SH-SY5Y (cell line): ENCODE data around the gene CPXM1.

Experiments used
- GATA2 ChIP-seq: IDR thresholded peaks from 2 replicates; pipeline ENCODE4 v1.6.1; 2011; ENCODE audit warnings: mild to moderate bottlenecking, low read depth, low read length
- GATA3 ChIP-seq: IDR thresholded peaks from 2 replicates; pipeline ENCODE4 v1.6.1; 2011; ENCODE audit warnings: low read depth, mild to moderate bottlenecking, low read length, moderate library complexity

DNA sequence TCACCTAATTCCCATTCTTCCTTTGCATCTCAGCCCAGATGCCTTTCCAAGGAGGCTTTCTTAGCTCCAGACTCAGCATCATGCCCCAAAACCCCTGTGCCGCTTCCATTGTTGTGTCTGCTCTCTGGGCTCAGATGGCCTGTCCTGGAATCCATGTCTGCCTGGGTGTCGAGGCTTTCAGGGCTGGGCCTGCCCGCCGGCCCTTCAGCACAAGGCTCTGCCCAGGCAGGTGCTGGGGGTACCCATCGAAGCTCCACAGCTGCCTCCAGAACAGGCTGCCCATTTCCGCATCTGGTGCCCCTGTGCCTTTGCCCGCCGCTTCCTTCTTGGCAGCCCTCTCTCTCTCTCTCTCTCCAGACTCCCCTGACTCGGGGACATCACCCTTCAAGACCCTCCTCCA is 1.2 kb downstream of the CPXM1 start:
- TF ChIP-seq GATA2 = no peak
- TF ChIP-seq GATA3 = no peak
